HG03135 (cell line): ENCODE results near the gene KRT3.
"Not testable (repeated sequence)": the region's sequence is repeated elsewhere in the genome, so short reads cannot be mapped to it uniquely, and the experiment has no call there.

Experiments
- ATAC-seq: cut with Tn5 transposase; IDR thresholded peaks from one replicate; pipeline ENCODE4 v1.9.1; 2021; ENCODE audit warnings: mild to moderate bottlenecking, moderate library complexity; ENCODE audit not compliant: unreplicated experiment

KRT3 gene

DNA sequence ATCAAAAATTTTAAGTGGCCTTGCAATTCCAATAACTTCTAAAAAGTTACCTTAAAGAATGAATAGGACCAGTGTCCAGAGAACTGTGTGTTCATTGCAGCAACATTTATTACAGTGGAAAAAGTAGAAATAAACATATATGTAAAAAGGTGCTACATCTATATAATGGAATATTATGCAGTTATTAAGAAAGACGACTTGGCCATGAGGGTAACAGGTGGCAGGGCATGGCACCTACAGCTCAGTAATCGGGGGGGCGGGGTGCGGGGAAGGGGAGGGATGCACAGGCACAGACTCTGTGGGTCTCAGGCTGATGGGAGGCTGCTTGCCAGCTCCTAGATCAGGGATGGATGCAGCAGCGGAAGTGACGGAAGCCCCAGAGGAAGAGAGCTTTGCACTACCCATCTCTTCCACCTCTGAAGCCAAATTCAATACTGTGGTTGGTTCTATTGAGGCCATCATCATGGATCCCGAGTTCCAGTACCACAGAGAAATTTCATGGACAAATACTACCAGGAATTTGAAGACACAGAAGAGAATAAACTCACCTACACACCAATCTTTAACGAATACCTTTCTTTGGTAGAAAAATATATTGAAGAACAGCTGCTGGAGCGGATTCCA is 32.8 kb downstream of the KRT3 start:
- ATAC-seq, result no peak

DNA sequence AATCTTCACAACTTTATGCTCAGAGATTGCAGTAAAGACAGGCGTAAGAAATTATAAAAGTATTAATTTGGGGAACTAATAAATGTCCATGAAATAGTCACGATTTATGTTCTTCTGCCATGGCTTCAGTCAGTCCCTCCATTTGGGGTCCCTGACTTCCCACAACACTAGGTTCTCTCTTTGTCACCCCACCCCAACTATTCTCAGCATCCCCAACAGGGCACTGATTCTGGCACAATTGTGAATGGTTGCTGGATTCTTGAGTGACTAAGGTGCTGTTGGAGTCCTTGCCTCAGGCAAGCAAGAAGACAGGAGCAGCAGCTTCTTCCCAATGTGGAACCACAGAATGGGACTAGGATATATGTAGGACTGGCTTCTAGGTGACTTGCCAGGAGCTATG is 34.1 kb downstream of the KRT3 start:
- ATAC-seq, result no peak

DNA sequence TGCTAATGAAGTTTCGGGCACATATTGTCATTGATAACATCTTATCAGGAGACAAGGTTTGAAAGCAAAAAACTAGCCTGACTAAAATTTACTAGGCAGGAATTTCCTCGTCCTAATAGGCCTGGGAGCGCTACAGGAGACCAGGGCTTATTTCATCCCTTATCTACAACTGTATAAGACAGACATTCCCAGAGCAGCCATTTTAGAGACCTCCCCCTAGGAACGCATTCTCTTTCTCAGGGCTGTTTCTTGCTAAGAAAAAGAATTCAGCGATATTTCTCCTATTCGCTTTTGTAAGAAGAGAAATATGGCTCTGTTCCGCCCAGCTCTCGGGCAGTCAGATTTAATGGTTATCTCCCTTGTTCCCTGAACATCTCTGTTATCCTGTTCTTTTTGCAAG is 34.7 kb downstream of the KRT3 start:
- ATAC-seq, result not testable (repeated sequence)

DNA sequence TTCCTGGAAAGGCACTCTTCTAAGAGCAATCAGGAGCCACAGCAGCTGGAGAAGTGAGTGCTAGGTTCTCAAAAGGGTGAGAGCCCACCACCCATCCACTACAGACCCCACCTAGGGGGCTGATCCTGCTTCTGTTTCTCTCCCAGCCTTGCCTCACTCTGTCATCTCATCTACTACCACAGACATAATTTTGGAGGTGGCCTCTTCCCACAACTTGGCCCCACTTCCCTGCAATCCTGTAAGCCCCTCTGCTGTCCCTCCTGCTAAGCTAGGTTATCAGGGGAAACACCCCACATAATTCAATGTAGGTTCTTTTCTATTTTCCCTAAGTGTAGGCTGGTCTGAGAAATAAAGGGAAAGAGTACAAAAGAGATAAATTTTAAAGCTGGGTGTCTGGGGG is 35.3 kb downstream of the KRT3 start:
- no peak for ATAC-seq

DNA sequence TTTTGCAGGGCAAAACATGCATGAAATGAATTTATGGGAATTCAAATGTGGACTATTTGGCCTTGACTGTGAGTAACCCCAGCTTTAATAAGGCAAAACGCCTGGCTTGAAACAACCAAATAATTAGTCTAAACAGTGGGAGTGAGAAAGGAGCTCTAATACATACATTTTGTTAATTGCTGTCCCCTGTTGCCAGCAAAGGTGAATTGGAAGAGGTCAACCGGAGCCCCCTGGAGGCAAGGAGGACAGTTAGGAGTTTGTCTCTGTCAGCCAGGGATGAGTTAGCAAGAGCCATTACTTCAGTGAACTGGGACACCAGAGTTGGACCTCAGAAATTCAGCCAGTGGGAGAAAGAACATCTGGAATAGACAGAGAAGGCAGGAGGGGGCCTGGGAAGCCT is 36.2 kb downstream of the KRT3 start:
- no peak for ATAC-seq

DNA sequence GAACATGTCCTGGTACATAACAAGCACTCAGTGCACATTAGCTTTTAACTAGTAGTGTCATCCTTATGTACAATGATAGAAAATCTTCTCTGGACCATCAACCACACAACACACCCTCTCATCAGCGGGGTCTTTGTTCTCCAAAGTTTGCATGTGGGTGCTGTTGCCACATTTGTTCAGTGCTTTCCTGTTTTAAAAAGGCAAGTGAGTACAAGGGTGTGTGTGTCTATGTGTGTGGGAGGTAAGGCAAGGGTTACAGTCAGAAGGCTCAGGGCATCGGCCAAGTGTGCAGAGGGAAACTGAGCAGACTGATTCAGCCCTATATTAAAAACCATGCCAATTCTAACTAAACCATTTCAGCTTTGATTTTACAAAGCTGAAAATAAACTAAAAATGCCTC is 36.7 kb downstream of the KRT3 start:
- no peak for ATAC-seq

DNA sequence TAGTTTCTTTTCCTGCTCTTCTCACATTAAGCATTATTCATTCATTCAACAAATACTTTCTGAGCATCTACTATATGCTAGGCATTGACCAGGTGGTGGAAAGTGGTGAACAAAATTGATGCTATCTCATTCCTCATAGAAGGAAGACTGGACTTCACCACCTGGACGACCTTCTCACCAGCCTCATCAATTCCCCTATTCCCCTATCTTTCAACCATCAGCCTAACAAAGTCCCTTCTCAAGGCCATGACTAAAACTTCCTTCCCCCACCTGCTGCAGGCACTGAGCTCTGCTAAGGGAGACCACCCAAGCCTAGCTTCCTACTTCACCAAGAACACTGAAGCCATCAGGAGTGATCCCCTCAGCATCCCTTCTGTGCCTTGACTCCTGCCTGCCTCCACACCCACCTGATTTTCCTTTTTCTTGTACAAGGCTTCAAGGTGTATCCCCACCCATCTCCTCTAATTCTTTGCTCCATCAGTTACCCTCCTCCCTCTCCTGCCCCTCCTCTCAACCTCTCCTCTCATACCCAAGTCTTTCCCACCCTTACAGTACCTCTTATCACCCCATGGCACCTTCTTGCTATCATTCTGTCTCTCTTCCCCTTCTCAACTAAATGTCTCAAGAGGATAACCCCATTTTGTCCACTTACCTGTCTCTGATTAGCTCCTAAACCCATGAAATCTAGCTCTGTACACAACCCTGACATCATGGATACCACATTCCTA is 38.3 kb downstream of the KRT3 start:
- no peak for ATAC-seq

DNA sequence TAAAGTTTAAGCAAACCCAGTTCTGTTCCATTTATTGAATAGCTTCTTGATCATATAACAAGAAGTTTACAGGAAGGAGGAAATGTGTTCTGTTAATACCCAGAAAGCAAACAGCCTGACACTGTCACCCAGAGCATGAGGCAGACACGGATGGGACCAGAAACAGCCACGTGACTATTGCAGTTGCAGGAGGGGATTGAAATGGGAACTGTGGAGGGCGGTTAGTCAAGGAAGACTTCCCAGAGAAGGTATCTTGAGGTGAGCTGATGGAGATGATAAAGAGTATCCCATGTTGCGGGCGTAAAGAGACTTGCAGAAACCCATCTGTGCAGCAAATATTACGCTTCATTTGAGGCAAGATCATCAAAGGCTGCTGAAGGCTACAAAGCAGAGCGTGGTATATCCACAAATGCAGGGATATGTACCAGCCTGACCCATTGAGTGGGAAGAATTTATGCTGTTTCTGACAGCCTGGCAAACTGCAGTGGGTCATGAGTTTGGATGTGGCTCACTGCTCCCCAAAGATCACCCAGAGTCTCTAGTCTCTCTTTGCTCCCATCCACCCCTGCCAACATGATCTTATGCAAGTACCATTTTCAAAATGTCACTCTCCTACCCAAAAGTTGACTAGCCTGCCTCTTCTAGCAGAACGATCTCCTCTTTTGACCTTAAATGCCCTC is 39.5 kb downstream of the KRT3 start:
- ATAC-seq, result no peak

DNA sequence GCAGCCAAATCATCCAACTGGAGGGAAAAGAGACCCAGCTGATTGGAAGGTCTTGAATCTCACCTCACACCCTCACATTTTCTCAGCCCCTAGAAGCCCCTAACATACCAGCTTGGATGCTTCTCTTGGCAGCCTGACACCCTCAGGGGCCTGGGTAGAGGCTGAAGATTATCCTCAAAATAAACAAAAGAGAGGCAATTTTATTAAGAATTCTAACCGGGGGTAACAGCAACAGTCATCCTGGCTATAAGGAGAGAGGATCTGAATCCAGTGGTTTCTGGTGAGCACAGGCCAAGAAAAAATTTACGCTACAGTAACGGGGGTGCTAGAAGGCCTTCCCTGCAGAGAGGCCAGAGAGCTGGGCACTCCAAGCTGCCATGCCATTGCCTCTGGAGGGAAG is 40.4 kb downstream of the KRT3 start:
- ATAC-seq, result no peak

DNA sequence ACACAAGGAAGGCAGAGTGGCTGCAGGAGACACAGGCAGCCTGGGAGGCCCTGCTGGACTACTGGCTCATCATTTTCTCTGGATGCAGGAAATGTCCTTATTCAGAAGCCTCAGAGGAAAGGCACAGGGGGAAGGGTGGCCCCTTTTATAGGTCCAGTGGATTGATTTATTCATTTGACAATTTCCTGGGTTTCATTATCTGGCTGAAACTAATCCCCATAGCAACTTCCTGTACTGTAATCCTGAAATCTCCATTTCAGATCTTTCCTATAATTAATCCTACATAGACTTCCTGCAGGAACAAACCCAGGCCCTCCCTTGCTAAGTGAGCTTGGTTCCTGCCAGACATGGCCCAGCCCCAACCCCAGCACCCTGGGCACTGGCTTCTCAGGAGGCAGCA is 41.8 kb downstream of the KRT3 start:
- ATAC-seq, result no peak

DNA sequence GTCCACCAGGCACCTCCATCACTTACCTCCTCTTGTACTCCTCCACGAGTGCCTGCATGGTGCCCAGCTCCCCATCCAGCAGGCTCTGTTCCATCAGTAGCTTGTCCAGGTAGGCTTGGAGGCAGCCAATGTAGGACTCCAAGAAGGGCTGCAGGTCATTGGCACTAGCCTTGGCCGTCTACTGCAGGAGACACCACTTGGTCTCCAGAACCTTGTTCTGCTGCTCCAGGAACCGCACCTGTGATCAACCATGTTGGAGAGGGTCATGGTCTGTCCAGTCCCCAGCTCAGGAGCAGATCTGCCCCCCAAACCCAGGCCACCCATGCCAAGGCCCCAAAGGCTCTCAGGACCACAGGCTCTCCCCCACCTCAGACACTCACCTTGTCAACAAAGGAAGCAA is 42.6 kb downstream of the KRT3 start:
- no peak for ATAC-seq

DNA sequence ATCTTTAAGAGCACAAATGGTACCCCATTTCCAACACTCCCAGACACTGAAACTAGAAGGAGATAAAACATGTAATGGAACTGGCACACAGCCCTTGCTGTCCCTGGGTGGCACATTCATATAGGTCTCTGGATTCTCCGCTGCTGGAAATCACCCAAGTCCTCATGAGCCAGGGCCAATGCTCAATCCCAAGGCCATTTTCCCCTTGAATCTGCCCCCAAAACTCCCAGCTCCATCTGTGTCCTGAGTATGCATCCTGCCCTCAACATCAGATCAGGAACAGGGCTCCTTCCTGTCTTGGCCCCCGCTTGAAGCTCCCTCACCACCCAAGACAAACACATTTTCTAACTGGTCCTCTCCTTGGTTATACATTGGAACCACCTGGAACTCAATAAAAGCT is 43.4 kb downstream of the KRT3 start:
- ATAC-seq, result no peak

DNA sequence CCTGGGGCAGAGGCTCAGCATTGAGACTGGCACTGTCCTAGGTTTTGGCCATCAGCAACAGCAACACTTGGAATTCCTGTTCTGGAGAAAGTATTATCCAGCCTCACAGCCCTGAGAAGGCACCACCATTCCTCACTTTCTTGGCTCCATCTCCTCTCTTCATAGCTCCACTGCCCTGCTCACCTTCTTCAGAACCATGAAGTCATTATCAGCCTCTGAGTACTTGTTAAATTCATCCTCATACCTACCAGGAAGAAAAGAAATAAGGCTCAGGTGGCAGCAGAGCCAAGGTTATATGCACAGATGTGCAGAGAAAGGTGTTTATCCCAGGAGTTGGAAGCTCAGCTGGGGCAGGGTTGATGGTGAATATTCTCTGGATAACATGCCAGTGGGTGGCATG is 44.1 kb downstream of the KRT3 start:
- ATAC-seq, result no peak

DNA sequence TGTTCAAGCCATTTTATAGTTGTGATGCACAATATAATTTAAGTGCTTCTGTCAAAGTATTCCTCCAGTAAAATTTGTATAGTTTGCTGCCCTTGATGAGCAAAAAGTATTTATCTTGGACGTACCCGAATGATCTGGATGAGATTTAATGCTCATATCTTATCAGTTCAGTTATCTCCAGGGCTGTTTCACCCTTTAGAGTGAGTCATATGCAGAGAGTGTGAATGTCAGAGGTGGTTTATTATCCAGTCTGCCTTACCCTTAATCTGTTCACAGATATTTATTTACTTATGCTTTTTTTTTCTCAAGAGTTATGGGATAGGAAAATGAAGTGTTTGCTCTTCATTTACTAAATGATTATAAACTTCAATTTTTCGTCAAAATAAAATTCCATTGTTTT is 45.4 kb downstream of the KRT3 start:
- not testable (repeated sequence) for ATAC-seq

DNA sequence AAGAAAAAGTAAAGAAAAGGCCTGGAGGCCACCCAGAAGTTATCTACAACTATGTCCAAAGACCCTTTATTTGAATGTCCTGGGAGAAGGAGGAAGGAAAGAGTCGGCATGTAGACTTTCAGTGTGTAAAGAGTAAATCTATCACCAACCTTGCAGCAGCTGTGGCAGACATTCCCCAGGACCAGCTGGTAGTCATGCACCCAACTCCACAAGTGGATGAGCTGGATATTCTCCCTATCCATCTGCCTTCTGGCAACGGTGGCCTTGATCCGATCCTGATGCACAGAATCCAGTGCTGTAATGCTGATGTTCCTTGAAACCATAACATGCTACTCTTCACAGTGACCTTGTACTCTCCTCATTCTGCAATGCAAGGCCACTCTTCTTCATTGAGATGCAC is 46.1 kb downstream of the KRT3 start:
- ATAC-seq, result no peak

DNA sequence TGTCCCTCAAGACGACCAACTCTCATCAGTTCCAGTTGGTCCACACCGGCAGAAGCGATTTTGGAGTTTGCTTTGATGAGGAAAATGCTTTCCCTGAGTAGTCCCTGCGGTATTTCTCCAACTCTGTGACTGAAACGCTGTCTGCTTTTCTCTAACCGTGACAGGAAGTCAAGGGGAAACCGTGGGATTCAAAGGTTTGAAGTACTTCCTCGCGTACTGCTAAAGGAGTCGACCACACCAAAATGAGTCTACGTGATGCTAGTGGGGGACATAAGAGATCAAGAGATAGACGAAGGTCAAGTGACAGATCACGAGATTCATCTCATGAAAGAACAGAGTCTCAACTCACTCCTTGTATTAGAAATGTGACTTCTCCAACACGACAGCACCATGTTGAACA is 47.3 kb downstream of the KRT3 start:
- ATAC-seq, result no peak

DNA sequence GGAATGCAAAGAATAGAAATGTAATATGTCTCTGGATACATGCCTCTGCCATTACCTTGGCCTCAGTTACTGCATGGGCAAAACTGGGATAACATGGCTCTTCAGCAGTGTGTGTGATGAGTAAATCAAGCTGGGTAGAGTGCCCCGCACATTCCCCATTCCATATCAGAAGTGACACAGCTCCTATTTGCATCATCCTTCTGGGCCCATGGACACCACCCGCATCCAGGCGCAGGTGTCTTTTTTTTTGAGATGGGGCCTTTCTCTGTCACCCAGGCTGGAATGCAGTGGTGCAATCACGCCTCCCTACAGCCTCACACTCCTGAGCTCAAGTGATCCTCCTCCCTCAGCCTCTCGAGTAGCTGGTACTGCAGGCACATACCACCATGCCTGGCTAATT is 50.4 kb downstream of the KRT3 start:
- ATAC-seq, result no peak

DNA sequence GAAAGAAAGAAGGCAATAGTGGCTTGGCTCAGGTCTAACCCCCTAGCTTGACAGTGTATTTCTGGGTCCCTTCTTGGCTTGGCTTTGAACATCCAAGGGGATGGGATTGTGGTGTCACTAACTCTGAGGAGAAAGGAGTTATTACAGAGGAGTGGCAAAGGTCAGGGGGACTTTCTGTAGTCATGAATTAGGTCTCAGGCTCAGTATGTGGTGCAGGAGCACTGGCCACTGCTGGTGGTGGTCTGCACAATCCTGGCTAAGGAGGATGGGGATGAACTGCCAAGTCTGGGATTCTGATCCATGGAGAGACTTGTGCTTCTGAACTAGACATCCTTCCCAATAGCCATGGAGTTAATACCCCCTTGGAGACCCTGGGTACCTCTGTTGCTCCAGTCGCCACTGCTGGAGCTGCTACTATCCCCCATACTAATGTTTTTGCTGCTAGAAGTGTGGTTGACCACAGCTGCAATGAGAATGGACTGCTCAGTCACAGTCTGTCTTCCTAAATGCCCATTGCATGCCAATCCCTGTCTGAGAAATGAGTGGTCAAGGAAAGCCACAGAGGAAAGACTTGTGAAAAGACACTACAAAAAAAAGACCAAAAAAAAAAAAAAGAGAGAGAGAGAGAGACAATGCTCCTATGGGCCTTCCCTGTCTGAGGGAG is 51.3 kb downstream of the KRT3 start:
- ATAC-seq, result no peak

DNA sequence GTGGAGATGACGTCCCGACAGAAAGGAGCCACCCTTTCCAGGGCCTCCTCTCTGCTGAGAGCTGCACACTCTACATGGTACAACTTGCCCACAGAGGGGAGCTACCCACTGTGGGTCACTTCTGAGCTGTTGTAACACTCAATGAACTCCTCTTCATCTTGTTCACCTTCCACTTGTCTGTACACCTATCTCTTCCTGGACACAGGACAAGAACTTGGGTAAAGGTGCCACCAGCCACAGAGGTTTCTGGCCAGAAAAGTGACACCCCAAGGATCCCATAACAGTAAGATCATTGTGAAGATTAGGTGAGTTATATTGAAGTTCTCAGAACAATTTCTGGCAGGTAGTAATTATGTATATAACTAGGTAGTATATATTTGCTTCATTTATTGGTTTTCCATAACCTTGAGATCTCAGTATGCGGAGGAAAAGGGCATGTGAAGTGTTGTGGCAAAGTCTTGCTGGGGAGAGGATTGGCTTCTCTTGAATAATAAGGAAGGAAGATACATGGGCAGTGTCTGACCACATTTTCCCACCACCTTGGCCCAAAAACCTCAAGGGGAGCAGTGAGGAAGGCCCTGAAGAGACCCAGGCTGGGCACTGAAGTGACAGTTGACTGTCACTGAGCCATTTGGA is 53.0 kb downstream of the KRT3 start:
- ATAC-seq, result no peak

DNA sequence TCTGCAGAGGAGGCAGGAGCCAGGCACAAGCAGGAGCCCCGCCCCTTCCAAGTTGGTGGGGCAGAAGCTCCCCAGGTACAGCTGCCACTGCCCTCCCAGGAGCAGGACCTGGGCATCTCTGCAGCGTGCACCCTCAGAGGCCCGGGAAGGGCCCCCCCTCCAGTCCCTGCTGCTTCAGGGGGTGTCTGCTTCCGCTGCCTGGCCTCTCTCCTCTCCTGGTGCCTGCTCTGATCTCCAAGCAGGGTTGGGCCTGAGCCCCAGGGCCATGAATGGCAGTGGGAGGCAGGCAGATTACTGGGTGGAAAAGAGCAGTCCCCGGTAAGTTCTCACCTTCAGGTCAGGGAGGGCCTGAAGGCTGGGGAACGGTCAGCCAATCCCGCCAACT is 53.7 kb downstream of the KRT3 start:
- no peak for ATAC-seq

DNA sequence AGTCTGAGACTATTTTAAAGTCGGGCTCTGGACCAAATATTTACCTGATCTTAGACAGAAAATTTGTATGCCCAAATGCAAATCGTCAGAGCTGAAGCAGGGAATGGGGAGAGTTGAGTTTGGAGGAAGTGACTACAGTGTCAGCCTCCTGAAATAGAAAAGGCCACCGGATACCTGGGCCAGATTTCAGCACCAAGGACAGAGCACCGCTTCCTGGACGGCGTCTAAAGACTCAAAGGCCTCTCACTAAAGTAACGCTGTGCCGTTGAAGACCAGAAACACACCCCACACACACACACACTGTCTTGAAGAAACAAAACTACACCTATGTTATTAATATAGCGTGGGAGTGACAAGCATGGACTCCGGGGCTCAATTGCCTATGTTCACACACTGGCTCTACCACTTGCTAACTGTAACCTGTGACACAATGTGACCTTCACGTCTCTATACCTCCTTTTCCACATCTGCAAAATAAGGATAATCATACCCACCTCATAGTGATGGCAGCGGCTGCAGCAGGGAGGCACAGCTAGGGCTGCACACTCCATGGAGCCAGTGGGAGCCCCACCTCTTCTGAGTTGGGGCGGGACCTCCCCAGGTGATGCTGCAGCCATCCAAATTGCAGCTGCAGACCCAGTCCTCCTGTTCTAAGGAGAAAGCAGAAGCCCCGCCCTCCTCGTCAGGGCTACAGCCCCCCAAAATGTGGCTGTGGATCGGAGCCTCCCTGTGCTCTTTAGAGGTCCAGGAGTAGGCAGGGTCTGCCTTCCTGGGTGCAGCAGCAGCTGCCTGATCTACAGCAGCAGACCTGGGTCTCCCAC is 54.3 kb downstream of the KRT3 start:
- ATAC-seq, result no peak
